Posterior cingulate gyrus (tissue), 11 donors: ENCODE results near the gene IGLL1.
"Not testable (repeated sequence)": the region's sequence is repeated elsewhere in the genome, so short reads cannot be mapped to it uniquely, and the experiment has no call there.

Source experiments
- DNase-seq, 10 donors: peaks; one replicate each; pipeline versions ENCODE4 v3.0.0 to v3.0.0-alpha.2; 2020 to 2021; ENCODE audit warnings: mixed read lengths in 3 of 10
- intact Hi-C: fragments of 100-400 bp; cut with DNase I; formaldehyde crosslinking; loops from one replicate; pipeline ENCODE4 v1.15.1; 2023

Gene IGLL1

GRCh38 chr22:23595904-23596303, 15.8 kb upstream of the IGLL1 start:
- intact Hi-C loops, result not testable (repeated sequence)
- DNase-seq, result peak in 1 of 10 donors; percentile 5

GRCh38 chr22:23591846-23592245, 11.8 kb upstream of the IGLL1 start:
- intact Hi-C loops, result loop anchor here (2.0 kb wide), 1 partner anchor 53 kb away; no protein-coding TSS in a partner anchor
- peak in 2 of 10 donors; percentile 42 to 60 for DNase-seq

GRCh38 chr22:23591201-23591791, 11.2 kb upstream of the IGLL1 start:
- DNase-seq, result peak; percentile 43 to 95 (median 67)
- intact Hi-C loops, result loop anchor here (2.0 kb wide), 1 partner anchor 52 kb away; no protein-coding TSS in a partner anchor

- intact Hi-C loops, result no loop called here
- DNase-seq, result peak in 1 of 10 donors; percentile 47
Observed at GRCh38 chr22:23583836-23584235, 3.7 kb upstream of the IGLL1 start.

- intact Hi-C loops, result no loop called here
Observed at GRCh38 chr22:23583153-23583552, 3.1 kb upstream of the IGLL1 start.

GRCh38 chr22:23581260-23581650, 1.2 kb upstream of the IGLL1 start:
- DNase-seq, result peak in 2 of 10 donors; percentile 39 to 68
- intact Hi-C loops, result no loop called here

More at GRCh38 chr22:23583153-23583552, 3.1 kb upstream of the IGLL1 start:
- peak in 2 of 10 donors; percentile 14 to 50 for DNase-seq

GRCh38 chr22:23580576-23581259, 628 bp upstream of the IGLL1 start:
- intact Hi-C loops, result no loop called here

GRCh38 chr22:23579280-23579679, 810 bp downstream of the IGLL1 start:
- DNase-seq, result peak in 1 of 10 donors; percentile 14
- intact Hi-C loops, result no loop called here

More at GRCh38 chr22:23580576-23581259, 628 bp upstream of the IGLL1 start:
- DNase-seq, result peak in 3 of 10 donors; percentile 60 to 82 (median 66)

GRCh38 chr22:23578306-23578705, 1.8 kb downstream of the IGLL1 start:
- DNase-seq, result peak in 2 of 10 donors; percentile 41 to 57

GRCh38 chr22:23576681-23577080, 3.4 kb downstream of the IGLL1 start:
- DNase-seq, result peak in 1 of 10 donors; percentile 8
- intact Hi-C loops, result no loop called here

More at GRCh38 chr22:23578306-23578705, 1.8 kb downstream of the IGLL1 start:
- intact Hi-C loops, result no loop called here

- intact Hi-C loops, result no loop called here
Observed at GRCh38 chr22:23575601-23576000, 4.5 kb downstream of the IGLL1 start.

GRCh38 chr22:23574877-23575276, 5.2 kb downstream of the IGLL1 start:
- DNase-seq, result peak in 2 of 10 donors; percentile 29 to 46
- intact Hi-C loops, result no loop called here

More at GRCh38 chr22:23575601-23576000, 4.5 kb downstream of the IGLL1 start:
- peak in 2 of 10 donors; percentile 11 to 12 for DNase-seq

GRCh38 chr22:23574371-23574811, 5.7 kb downstream of the IGLL1 start:
- intact Hi-C loops, result no loop called here
- DNase-seq, result peak in 3 of 10 donors; percentile 22 to 65 (median 28)

- intact Hi-C loops, result not testable (repeated sequence)
- DNase-seq, result peak in 1 of 10 donors; percentile 53
Observed at GRCh38 chr22:23573701-23574235, 6.3 kb downstream of the IGLL1 start.

- DNase-seq, result peak in 1 of 10 donors; percentile 16
- intact Hi-C loops, result not testable (repeated sequence)
Observed at GRCh38 chr22:23573106-23573505, 7.0 kb downstream of the IGLL1 start.

GRCh38 chr22:23571486-23571885, 8.6 kb downstream of the IGLL1 start:
- peak in 1 of 10 donors; percentile 22 for DNase-seq
- intact Hi-C loops, result no loop called here

GRCh38 chr22:23570681-23571080, 9.4 kb downstream of the IGLL1 start:
- intact Hi-C loops, result no loop called here
- DNase-seq, result peak in 2 of 10 donors; percentile 69 to 72

- intact Hi-C loops, result no loop called here
Observed at GRCh38 chr22:23569716-23570115, 10.4 kb downstream of the IGLL1 start.

GRCh38 chr22:23569291-23569690, 10.8 kb downstream of the IGLL1 start:
- intact Hi-C loops, result no loop called here

More at GRCh38 chr22:23569716-23570115, 10.4 kb downstream of the IGLL1 start:
- peak in 2 of 10 donors; percentile 62 to 73 for DNase-seq

GRCh38 chr22:23566705-23567475, 13.2 kb downstream of the IGLL1 start:
- intact Hi-C loops, result no loop called here
- DNase-seq, result peak in 2 of 10 donors; percentile 13 to 76

More at GRCh38 chr22:23569291-23569690, 10.8 kb downstream of the IGLL1 start:
- DNase-seq, result peak in 1 of 10 donors; percentile 30
